ENCODE results near the gene PRND.

GRCh38 chr20:4677846-4678245 is 43.9 kb upstream of the PRND start:
- no peak for TF ChIP-seq KLF9 (CRISPR knock-in tag; IDR thresholded peaks at IDR 0.05; ENCODE audit: low read depth)
- no peak for TF ChIP-seq KDM4B (CRISPR knock-in tag; IDR thresholded peaks at IDR 0.05)
- no peak for TF ChIP-seq HMGXB4 (CRISPR knock-in tag; IDR thresholded peaks at IDR 0.05; ENCODE audit: borderline replicate concordance in 1 of 2, low read depth in 1 of 2)
- TF ChIP-seq ESRRA (CRISPR knock-in tag; IDR thresholded peaks at IDR 0.05; ENCODE audit: low read depth) = no peak
- TF ChIP-seq DPF2 (CRISPR knock-in tag; IDR thresholded peaks at IDR 0.05; ENCODE audit: borderline replicate concordance, low read depth) = no peak
- TF ChIP-seq PRDM4 (CRISPR knock-in tag; IDR thresholded peaks at IDR 0.05; ENCODE audit: borderline replicate concordance) = no peak
- no peak for TF ChIP-seq ZNF644 (CRISPR knock-in tag; IDR thresholded peaks at IDR 0.05; ENCODE audit: low read depth)
- TF ChIP-seq EZH2 (conservative IDR thresholded peaks at IDR 0.05; ENCODE audit: low read depth, low read length) = no peak
- TF ChIP-seq YY1 (IDR thresholded peaks at IDR 0.05; ENCODE audit: insufficient read depth, insufficient replicate concordance, low read depth, low read length) = no peak
- TF ChIP-seq ZBTB7B (CRISPR knock-in tag; IDR thresholded peaks at IDR 0.05) = no peak
- TF ChIP-seq ZFY (CRISPR knock-in tag; IDR thresholded peaks at IDR 0.05) = no peak
- no peak for TF ChIP-seq ZNF530 (CRISPR knock-in tag; IDR thresholded peaks at IDR 0.05; ENCODE audit: low read depth)
- TF ChIP-seq ZNF180 (CRISPR knock-in tag; IDR thresholded peaks at IDR 0.05; ENCODE audit: borderline replicate concordance, low read depth) = no peak

All from HepG2 (cell line).